ENCODE data around the gene ACY1.

GRCh38 chr3:51959651-51960050, 23.7 kb upstream of the ACY1 start:
- TF ChIP-seq POLR2AphosphoS5 (IDR thresholded peaks at IDR 0.05), result no peak
- no peak for TF ChIP-seq CTCF (IDR thresholded peaks at IDR 0.05)
- no peak for TF ChIP-seq EP300 (IDR thresholded peaks at IDR 0.05)
- no peak for TF ChIP-seq POLR2A (IDR thresholded peaks at IDR 0.05)

Data from suprapubic skin (tissue), 4 donors.